ENCODE results near the gene LMOD3.

Gene LMOD3

GRCh38 chr3:69122403-69122802 lies at the start of gene LMOD3:
TSS of gene LMOD3 (minus strand) at chr3:69122595. CDS start at chr3:69122386, 209 bp downstream.
- DNase-seq: no peak

- DNase-seq: no peak
Measured at GRCh38 chr3:69172058-69172457, 49.7 kb upstream of the LMOD3 start.

- no peak for DNase-seq
Measured at GRCh38 chr3:69166446-69166845, 44.1 kb upstream of the LMOD3 start.

- no peak for DNase-seq
Measured at GRCh38 chr3:69165744-69166143, 43.3 kb upstream of the LMOD3 start.

GRCh38 chr3:69164296-69164695 lies 41.9 kb upstream of the LMOD3 start:
- DNase-seq: no peak

- no peak for DNase-seq
Measured at GRCh38 chr3:69162308-69162980, 40.0 kb upstream of the LMOD3 start.

- peak in 1 of 2 donors; percentile 34 for DNase-seq
Measured at GRCh38 chr3:69161587-69162307, 39.4 kb upstream of the LMOD3 start.

GRCh38 chr3:69160525-69160924 lies 38.1 kb upstream of the LMOD3 start:
- DNase-seq: no peak

- no peak for DNase-seq
Measured at GRCh38 chr3:69160107-69160506, 37.7 kb upstream of the LMOD3 start.

GRCh38 chr3:69149586-69149985 lies 27.2 kb upstream of the LMOD3 start:
- DNase-seq: no peak

GRCh38 chr3:69145688-69146087 lies 23.3 kb upstream of the LMOD3 start:
- no peak for DNase-seq

GRCh38 chr3:69144631-69145245 lies 22.3 kb upstream of the LMOD3 start:
- no peak for DNase-seq

GRCh38 chr3:69143612-69144011 lies 21.2 kb upstream of the LMOD3 start:
- DNase-seq: no peak

- no peak for DNase-seq
Measured at GRCh38 chr3:69142797-69143454, 20.5 kb upstream of the LMOD3 start.

GRCh38 chr3:69142090-69142489 lies 19.7 kb upstream of the LMOD3 start:
- no peak for DNase-seq

- no peak for DNase-seq
Measured at GRCh38 chr3:69141313-69141712, 18.9 kb upstream of the LMOD3 start.

- DNase-seq: no peak
Measured at GRCh38 chr3:69137412-69137811, 15.0 kb upstream of the LMOD3 start.

- no peak for DNase-seq
Measured at GRCh38 chr3:69137005-69137404, 14.6 kb upstream of the LMOD3 start.

GRCh38 chr3:69130689-69131088 lies 8.3 kb upstream of the LMOD3 start:
- no peak for DNase-seq

GRCh38 chr3:69129531-69129930 lies 7.1 kb upstream of the LMOD3 start:
- DNase-seq: no peak

- no peak for DNase-seq
Measured at GRCh38 chr3:69128509-69128908, 6.1 kb upstream of the LMOD3 start.

- no peak for DNase-seq
Measured at GRCh38 chr3:69126999-69127398, 4.6 kb upstream of the LMOD3 start.

GRCh38 chr3:69126216-69126615 lies 3.8 kb upstream of the LMOD3 start:
- no peak for DNase-seq

- no peak for DNase-seq
Measured at GRCh38 chr3:69121950-69122349, 445 bp downstream of the LMOD3 start.
